Muscle layer of duodenum (tissue), 2 donors: ENCODE data around the gene DAPK2.

Source experiments
- H3K27ac ChIP-seq: one replicate; pipeline ENCODE4 v1.7.0; 2013; ENCODE audit warnings: mild to moderate bottlenecking, low read length
- H3K27me3 ChIP-seq: one replicate; pipeline ENCODE4 v1.7.0; 2013; ENCODE audit warnings: low read depth, mild to moderate bottlenecking, control low read depth, low read length
- H3K36me3 ChIP-seq, 2 donors: one replicate each; pipeline ENCODE4 v1.7.0; 2013; ENCODE audit warnings: low read length in 2 of 2, control low read depth in 1 of 2, mild to moderate bottlenecking in 1 of 2; ENCODE audit not compliant: insufficient read depth in 2 of 2, control insufficient read depth in 1 of 2
- H3K4me1 ChIP-seq, 2 donors: one replicate each; pipeline ENCODE4 v1.7.0; 2013; ENCODE audit warnings: low read length in 2 of 2, mild to moderate bottlenecking in 2 of 2, control low read depth in 1 of 2, moderate library complexity in 1 of 2; ENCODE audit not compliant: insufficient read depth in 2 of 2, control insufficient read depth in 1 of 2
- H3K4me3 ChIP-seq, 2 donors: one replicate each; pipeline ENCODE4 v1.7.0; 2013; ENCODE audit warnings: low read length in 2 of 2, low read depth in 1 of 2, mild to moderate bottlenecking in 1 of 2
- H3K9me3 ChIP-seq, 2 donors: one replicate each; pipeline ENCODE4 v1.7.0; 2013; ENCODE audit warnings: low read length in 2 of 2, control low read depth in 1 of 2, mild to moderate bottlenecking in 1 of 2; ENCODE audit not compliant: control insufficient read depth in 1 of 2
- donor health status: healthy.

The DAPK2 gene

DNA sequence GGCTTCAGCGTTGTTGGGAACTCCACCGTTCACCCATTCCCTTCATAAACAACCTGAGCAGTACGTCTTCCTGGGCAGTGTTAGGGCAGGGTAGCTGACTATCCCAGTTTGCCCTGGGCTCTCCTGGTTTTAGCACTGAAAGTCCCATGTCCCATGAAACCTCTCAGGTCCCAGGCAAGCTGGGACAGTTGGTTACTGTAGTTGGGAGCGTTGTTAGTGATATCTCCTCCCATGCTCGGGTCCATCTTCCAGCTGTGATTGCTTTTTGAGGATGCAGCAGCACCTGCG is 151.7 kb downstream of the DAPK2 start:
- Histone ChIP-seq H3K27me3 (no peaks in the 10 kb centered on the region), H3K36me3 (no peaks in the 10 kb centered on the region)

GRCh38 chr15:63893866-63894661 is 152.2 kb downstream of the DAPK2 start:
- Histone ChIP-seq H3K4me3 (no peak overlapping the region), H3K9me3 (no peaks in the 10 kb centered on the region), H3K36me3 (no peaks in the 10 kb centered on the region), H3K4me1 (peaks cover 4 to 18% of the 10 kb centered on the region in 2 donors), H3K27ac (no peak overlapping the region), H3K27me3 (no peaks in the 10 kb centered on the region)

More for the DNA sequence above, 151.7 kb downstream of the DAPK2 start:
- Histone ChIP-seq H3K9me3 (no peaks in the 10 kb centered on the region), H3K4me3 (no peak overlapping the region), H3K4me1 (peaks cover 4 to 18% of the 10 kb centered on the region in 2 donors), H3K27ac (no peak overlapping the region)

GRCh38 chr15:63892794-63893441 is 153.4 kb downstream of the DAPK2 start:
- H3K36me3 ChIP-seq: no peaks in the 10 kb centered on the region
- H3K4me3 ChIP-seq: no peak overlapping the region
- no peaks in the 10 kb centered on the region for H3K27me3 ChIP-seq
- H3K4me1 ChIP-seq: peaks cover 4 to 18% of the 10 kb centered on the region in 2 donors
- H3K9me3 ChIP-seq: no peaks in the 10 kb centered on the region
- H3K27ac ChIP-seq: no peak overlapping the region

DNA sequence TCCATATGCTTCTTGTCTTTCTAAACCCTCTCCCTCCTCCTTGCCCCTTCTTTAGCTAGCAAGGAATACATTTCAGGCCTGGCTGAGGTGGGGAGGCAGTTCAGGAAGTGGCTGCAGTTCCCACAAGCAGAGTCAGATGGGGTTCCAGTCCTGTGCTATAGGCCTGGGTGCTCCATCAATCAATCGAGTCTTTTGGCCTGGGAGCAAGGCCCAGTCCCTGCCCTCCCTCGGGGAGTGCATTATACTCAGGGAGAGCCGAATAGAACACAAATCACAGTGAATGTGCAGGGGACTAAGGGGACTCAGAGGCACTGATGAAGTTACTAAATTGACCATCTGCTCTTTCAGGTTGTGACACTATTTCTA is 154.5 kb downstream of the DAPK2 start:
- Histone ChIP-seq H3K36me3 (no peaks in the 10 kb centered on the region), H3K4me3 (no peak overlapping the region), H3K9me3 (no peaks in the 10 kb centered on the region), H3K27ac (no peak overlapping the region), H3K27me3 (no peaks in the 10 kb centered on the region), H3K4me1 (peaks cover 4 to 12% of the 10 kb centered on the region in 2 donors)

DNA sequence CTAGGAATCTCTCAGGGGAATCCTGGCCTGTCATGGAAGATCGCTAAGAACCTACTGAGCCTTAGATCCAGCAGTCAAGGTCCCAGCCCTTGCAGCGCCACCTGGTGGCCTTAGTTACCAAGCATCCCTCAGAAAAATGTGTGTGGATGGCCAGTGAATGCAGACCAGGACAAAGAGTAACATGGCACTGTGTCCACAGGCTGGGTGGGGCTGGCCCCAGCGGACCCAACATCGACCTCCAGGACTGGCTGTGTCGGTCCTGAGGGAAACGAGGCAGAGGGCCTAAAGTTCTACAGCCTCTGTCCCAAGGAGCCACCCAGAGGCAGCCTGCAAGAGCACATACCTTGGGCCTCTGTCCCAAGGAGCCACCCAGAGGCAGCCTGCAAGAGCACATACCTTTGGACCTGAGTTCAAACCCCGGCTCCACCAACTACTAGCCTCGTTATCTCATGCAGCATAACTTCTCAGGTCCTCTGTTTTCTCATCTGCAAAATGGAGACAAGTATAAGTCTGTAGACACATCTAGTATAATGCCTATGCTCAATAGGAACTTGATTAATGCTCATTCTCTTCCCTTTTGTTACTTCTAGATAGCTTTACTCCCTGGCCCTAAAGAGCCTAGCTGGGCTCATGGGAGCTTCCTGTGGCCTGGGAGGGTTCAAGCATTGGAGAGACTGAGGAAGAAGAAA is 155.1 kb downstream of the DAPK2 start:
- Histone ChIP-seq H3K4me1 (peaks cover 4 to 7% of the 10 kb centered on the region in 2 donors), H3K27me3 (no peaks in the 10 kb centered on the region), H3K4me3 (no peak overlapping the region), H3K36me3 (no peaks in the 10 kb centered on the region), H3K27ac (no peak overlapping the region), H3K9me3 (no peaks in the 10 kb centered on the region)

DNA sequence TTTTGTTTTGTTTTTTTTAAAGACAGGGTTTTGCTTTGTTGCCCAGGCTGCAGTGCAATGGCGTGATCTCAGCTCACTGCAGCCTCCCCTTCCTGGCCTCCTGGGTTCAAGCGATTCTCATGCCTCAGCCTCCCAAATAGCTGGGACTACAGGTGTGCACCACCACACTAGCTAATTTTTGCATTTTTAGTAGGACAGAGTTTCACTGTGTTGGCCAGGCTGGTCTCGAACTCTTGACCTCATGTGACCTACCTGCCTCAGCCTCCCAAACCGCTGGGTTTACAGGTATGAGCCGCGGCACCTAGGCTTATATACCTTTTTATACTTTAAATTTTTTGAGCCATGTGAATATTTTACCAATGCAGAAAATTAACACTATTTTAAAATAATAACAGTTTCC is 155.7 kb downstream of the DAPK2 start:
- Histone ChIP-seq H3K27me3 (no peaks in the 10 kb centered on the region), H3K27ac (no peak overlapping the region), H3K4me3 (no peak overlapping the region), H3K4me1 (peaks cover 4% of the 10 kb centered on the region in 2 donors), H3K9me3 (no peaks in the 10 kb centered on the region), H3K36me3 (no peaks in the 10 kb centered on the region)

DNA sequence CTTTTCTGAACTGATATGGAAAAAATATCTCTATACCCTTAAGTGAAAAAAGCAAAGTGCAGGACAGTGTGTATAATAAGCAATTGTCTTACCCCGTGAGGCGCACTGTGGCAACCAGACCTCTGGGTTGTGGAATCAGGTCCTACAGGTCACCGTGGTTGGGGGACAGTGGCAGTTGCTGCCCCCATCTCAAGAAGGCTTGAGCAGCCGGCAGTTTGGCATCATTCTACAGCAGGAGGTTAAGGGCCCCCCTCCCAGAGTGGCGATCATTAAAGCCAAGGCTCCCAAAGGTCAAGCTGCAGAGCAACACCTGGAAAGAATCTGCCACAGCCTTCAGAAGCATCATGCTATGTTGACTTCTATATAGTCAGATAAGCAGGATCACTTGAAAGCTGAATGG is 156.5 kb downstream of the DAPK2 start:
- no peaks in the 10 kb centered on the region for H3K9me3 ChIP-seq

GRCh38 chr15:63888823-63889222 is 157.5 kb downstream of the DAPK2 start:
- H3K4me1 ChIP-seq: peaks cover 4% of the 10 kb centered on the region in 2 donors

More for the DNA sequence above, 156.5 kb downstream of the DAPK2 start:
- H3K4me3 ChIP-seq: no peak overlapping the region
- H3K4me1 ChIP-seq: peaks cover 4% of the 10 kb centered on the region in 2 donors
- no peaks in the 10 kb centered on the region for H3K27me3 ChIP-seq
- no peak overlapping the region for H3K27ac ChIP-seq
- H3K36me3 ChIP-seq: no peaks in the 10 kb centered on the region

GRCh38 chr15:63888146-63888545 is 158.1 kb downstream of the DAPK2 start:
- H3K27ac ChIP-seq: no peak overlapping the region
- H3K36me3 ChIP-seq: no peaks in the 10 kb centered on the region
- H3K4me1 ChIP-seq: peaks cover 4% of the 10 kb centered on the region in 2 donors
- no peaks in the 10 kb centered on the region for H3K9me3 ChIP-seq
- H3K4me3 ChIP-seq: no peak overlapping the region
- H3K27me3 ChIP-seq: no peaks in the 10 kb centered on the region

More at GRCh38 chr15:63888823-63889222, 157.5 kb downstream of the DAPK2 start:
- no peaks in the 10 kb centered on the region for H3K9me3 ChIP-seq
- H3K27ac ChIP-seq: no peak overlapping the region
- no peak overlapping the region for H3K4me3 ChIP-seq
- H3K36me3 ChIP-seq: no peaks in the 10 kb centered on the region
- H3K27me3 ChIP-seq: no peaks in the 10 kb centered on the region

DNA sequence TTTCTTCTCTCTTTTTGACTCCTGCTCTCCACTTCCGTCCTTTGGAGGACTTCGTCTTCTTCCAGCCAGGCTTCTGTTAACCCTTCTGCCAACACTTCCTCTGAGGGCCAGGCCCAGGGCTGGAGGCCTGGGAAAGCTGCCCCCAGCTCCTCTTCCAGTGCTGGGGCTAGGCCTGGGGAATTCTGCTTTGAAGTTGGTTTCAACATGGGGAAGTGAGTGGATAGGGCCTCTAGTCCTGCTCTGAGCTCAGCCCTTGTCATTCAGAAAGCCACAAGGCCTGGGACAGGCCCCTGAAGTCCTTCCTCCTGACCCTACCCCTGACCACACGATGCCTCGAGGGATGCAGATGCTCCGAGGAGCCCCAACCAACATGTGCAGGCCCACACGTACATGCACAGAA is 158.7 kb downstream of the DAPK2 start:
- Histone ChIP-seq H3K4me1 (peaks cover 4% of the 10 kb centered on the region in 2 donors), H3K27me3 (no peaks in the 10 kb centered on the region), H3K36me3 (no peaks in the 10 kb centered on the region), H3K27ac (no peak overlapping the region), H3K9me3 (no peaks in the 10 kb centered on the region), H3K4me3 (no peak overlapping the region)

- Histone ChIP-seq H3K9me3 (no peaks in the 10 kb centered on the region), H3K36me3 (no peaks in the 10 kb centered on the region), H3K27ac (no peak overlapping the region), H3K4me1 (no peaks in the 10 kb centered on the region), H3K4me3 (no peak overlapping the region), H3K27me3 (no peaks in the 10 kb centered on the region)
These were observed 161.3 kb downstream of the DAPK2 start for GRCh38 chr15:63884953-63885352.
